ENCODE measurements around the gene CELF4.

CELF4 gene

GRCh38 chr18:37441821-37442220, 123.8 kb downstream of the CELF4 start:
- Histone ChIP-seq H3K4me1 (ENCODE audit: insufficient read depth, low read length) (peaks cover 13% of the 10 kb centered on the region; the same call in 1 of the 2 replicates), H3K9me3 (ENCODE audit: control insufficient read depth, insufficient read depth, low read length) (no peaks in the 10 kb centered on the region), H3K9ac (ENCODE audit: low read depth, low read length) (no peak overlapping the region), H3K36me3 (ENCODE audit: insufficient read depth, low read length) (no peaks in the 10 kb centered on the region)

- Histone ChIP-seq H3K9ac (ENCODE audit: low read depth, low read length) (no peak overlapping the region), H3K4me1 (ENCODE audit: insufficient read depth, low read length) (peaks cover 18% of the 10 kb centered on the region; the same call in 1 of the 2 replicates), H3K9me3 (ENCODE audit: control insufficient read depth, insufficient read depth, low read length) (no peaks in the 10 kb centered on the region), H3K36me3 (ENCODE audit: insufficient read depth, low read length) (no peaks in the 10 kb centered on the region)
Measured at GRCh38 chr18:37440206-37440605, 125.4 kb downstream of the CELF4 start.

GRCh38 chr18:37438417-37439180, 127.0 kb downstream of the CELF4 start:
- H3K36me3 ChIP-seq (ENCODE audit: insufficient read depth, low read length) = no peaks in the 10 kb centered on the region
- H3K9ac ChIP-seq (ENCODE audit: low read depth, low read length) = no peak overlapping the region
- H3K9me3 ChIP-seq (ENCODE audit: control insufficient read depth, insufficient read depth, low read length) = no peaks in the 10 kb centered on the region
- peaks cover 13% of the 10 kb centered on the region; the same call in 1 of the 2 replicates for H3K4me1 ChIP-seq (ENCODE audit: insufficient read depth, low read length)

- Histone ChIP-seq H3K36me3 (ENCODE audit: insufficient read depth, low read length) (no peaks in the 10 kb centered on the region), H3K9me3 (ENCODE audit: control insufficient read depth, insufficient read depth, low read length) (no peaks in the 10 kb centered on the region), H3K4me1 (ENCODE audit: insufficient read depth, low read length) (peaks cover 7% of the 10 kb centered on the region; the same call in 1 of the 2 replicates), H3K9ac (ENCODE audit: low read depth, low read length) (no peak overlapping the region)
Measured at GRCh38 chr18:37435996-37436395, 129.6 kb downstream of the CELF4 start.

GRCh38 chr18:37435150-37435867, 130.3 kb downstream of the CELF4 start:
- H3K9me3 ChIP-seq (ENCODE audit: control insufficient read depth, insufficient read depth, low read length) = no peaks in the 10 kb centered on the region
- no peaks in the 10 kb centered on the region for H3K36me3 ChIP-seq (ENCODE audit: insufficient read depth, low read length)
- H3K9ac ChIP-seq (ENCODE audit: low read depth, low read length) = no peak overlapping the region
- H3K4me1 ChIP-seq (ENCODE audit: insufficient read depth, low read length) = peaks cover 11% of the 10 kb centered on the region; the same call in 1 of the 2 replicates

DNA sequence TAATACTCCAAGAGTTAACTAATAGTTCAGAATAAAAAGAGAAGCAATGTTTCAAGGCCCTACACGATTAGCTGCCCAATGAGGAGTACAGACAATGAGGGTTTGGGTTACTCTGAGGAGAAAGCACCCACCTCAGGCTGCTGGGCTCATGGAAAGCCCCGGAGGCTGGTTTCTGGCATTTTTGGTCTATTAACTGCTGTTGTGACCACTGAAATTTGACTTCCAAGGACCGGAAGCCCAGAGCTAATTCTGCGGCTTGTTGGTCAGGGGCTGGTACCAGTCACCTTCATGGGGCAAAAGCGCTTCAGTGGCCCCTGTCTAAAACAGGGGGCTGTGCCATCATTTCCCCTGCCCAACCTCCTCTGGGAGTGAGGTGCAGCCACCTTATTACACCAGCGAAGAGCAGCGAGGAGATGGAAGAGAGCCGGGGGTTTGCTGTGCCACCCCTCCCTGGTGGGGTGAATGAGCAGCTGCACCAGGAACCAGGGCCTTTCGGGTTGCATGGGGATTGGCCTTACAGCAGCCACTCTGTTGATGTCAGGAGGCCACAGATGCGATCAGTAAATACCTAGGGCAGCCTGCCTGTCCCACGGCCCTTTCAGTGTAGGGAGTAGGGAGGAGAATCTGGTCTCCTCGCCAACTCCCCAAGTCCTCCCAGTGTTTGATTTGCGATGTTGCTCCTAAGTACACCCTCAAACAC, 131.3 kb downstream of the CELF4 start:
- Histone ChIP-seq H3K9me3 (ENCODE audit: control insufficient read depth, insufficient read depth, low read length) (no peaks in the 10 kb centered on the region), H3K4me1 (ENCODE audit: insufficient read depth, low read length) (peaks cover 16% of the 10 kb centered on the region; the same call in 1 of the 2 replicates), H3K9ac (ENCODE audit: low read depth, low read length) (no peak overlapping the region), H3K36me3 (ENCODE audit: insufficient read depth, low read length) (no peaks in the 10 kb centered on the region)

- H3K4me1 ChIP-seq (ENCODE audit: insufficient read depth, low read length) = peaks cover 19% of the 10 kb centered on the region; the same call in 1 of the 2 replicates
- H3K36me3 ChIP-seq (ENCODE audit: insufficient read depth, low read length) = no peaks in the 10 kb centered on the region
- no peak overlapping the region for H3K9ac ChIP-seq (ENCODE audit: low read depth, low read length)
- H3K9me3 ChIP-seq (ENCODE audit: control insufficient read depth, insufficient read depth, low read length) = no peaks in the 10 kb centered on the region
Measured at GRCh38 chr18:37432436-37433195, 133.0 kb downstream of the CELF4 start.

DNA sequence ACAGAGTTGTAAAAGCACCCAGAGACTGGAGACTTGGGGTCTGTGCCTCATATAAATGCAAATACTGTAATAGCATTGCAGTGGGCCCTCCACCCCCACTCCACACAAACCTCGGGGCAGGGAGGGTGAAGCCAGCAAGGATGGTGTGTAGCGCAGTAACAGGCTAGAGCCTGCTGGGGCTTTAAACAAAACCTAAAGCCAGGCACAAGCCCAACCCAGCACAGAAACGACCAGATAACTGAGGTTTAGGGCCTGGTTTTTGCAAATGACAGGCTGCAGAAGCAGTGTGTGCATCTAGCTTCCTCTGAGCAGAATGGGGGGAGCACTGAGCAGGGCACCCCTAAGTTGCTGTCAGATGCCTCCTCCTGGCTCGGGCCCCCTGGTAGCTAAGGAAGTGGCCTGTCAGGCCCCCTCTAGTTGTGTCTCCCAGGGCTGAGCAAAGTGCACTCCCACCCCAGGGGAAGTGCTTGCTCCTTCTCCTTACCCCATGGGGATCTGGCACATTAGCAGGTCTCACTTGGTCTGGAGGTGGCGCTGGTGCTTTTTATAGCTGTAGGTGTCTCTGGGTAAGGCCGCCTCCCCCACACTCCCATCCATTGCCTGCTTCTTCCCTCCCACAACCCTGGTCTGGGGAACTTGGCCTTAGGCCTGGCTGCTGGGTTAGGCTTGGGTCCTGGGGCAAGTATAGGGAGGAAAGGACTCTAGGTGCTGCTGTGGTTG, 135.1 kb downstream of the CELF4 start:
- no peak overlapping the region for H3K9ac ChIP-seq (ENCODE audit: low read depth, low read length)
- H3K4me1 ChIP-seq (ENCODE audit: insufficient read depth, low read length) = peaks cover 12% of the 10 kb centered on the region; the same call in 1 of the 2 replicates

DNA sequence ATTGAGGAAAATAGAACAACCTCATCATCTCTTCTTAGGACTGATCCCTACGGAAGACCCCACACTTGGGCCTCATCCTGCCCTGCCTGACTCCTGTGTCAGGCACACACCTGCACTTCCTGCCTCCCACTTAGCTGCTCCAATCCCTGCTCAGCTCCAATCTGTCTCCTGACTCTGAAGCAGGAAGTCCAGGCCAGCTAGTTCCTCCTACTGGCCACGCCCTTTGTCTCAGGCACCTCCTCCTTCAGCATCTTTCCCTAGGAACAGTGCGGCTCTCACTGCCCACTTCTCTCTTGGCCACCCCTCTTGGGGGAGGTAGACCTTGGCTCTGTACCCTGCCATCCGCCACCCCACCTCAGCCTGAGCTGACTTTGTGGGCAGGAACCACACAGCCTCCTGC, 135.8 kb downstream of the CELF4 start:
- no peak overlapping the region for H3K9ac ChIP-seq (ENCODE audit: low read depth, low read length)
- no peaks in the 10 kb centered on the region for H3K36me3 ChIP-seq (ENCODE audit: insufficient read depth, low read length)
- H3K4me1 ChIP-seq (ENCODE audit: insufficient read depth, low read length) = peaks cover 11% of the 10 kb centered on the region; the same call in 1 of the 2 replicates
- H3K9me3 ChIP-seq (ENCODE audit: control insufficient read depth, insufficient read depth, low read length) = no peaks in the 10 kb centered on the region

More for the DNA sequence above, 135.1 kb downstream of the CELF4 start:
- H3K9me3 ChIP-seq (ENCODE audit: control insufficient read depth, insufficient read depth, low read length) = no peaks in the 10 kb centered on the region
- H3K36me3 ChIP-seq (ENCODE audit: insufficient read depth, low read length) = no peaks in the 10 kb centered on the region

- no peaks in the 10 kb centered on the region for H3K36me3 ChIP-seq (ENCODE audit: insufficient read depth, low read length)
- peaks cover 11% of the 10 kb centered on the region; the same call in 1 of the 2 replicates for H3K4me1 ChIP-seq (ENCODE audit: insufficient read depth, low read length)
- H3K9me3 ChIP-seq (ENCODE audit: control insufficient read depth, insufficient read depth, low read length) = no peaks in the 10 kb centered on the region
- no peak overlapping the region for H3K9ac ChIP-seq (ENCODE audit: low read depth, low read length)
Measured at GRCh38 chr18:37428288-37428974, 137.2 kb downstream of the CELF4 start.

- Histone ChIP-seq H3K36me3 (ENCODE audit: insufficient read depth, low read length) (no peaks in the 10 kb centered on the region), H3K9me3 (ENCODE audit: control insufficient read depth, insufficient read depth, low read length) (no peaks in the 10 kb centered on the region), H3K9ac (ENCODE audit: low read depth, low read length) (no peak overlapping the region), H3K4me1 (ENCODE audit: insufficient read depth, low read length) (peaks cover 18% of the 10 kb centered on the region; the same call in 1 of the 2 replicates)
Measured at GRCh38 chr18:37426586-37426985, 139.0 kb downstream of the CELF4 start.

DNA sequence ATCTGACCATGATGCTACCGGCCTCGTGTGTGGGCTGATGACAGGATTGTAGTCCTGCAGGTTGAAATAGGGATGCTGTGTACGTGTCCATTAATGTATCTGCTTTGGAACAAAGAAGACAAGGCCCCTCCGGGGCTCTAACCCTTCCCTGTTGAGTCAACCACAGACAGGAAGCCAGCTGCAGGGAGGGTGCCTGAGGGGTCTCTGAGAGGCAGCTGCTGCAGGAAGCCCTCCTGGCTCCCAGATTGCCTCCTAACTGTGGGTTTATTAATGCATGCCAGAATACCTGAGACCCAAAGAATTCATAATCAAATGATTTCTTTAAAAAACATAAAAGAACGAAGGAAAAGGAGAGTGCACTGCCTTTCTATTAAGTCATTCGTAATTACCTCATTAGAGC, 140.4 kb downstream of the CELF4 start:
- H3K4me1 ChIP-seq (ENCODE audit: insufficient read depth, low read length) = peaks cover 14% of the 10 kb centered on the region; the same call in 1 of the 2 replicates
- no peak overlapping the region for H3K9ac ChIP-seq (ENCODE audit: low read depth, low read length)
- no peaks in the 10 kb centered on the region for H3K36me3 ChIP-seq (ENCODE audit: insufficient read depth, low read length)
- no peaks in the 10 kb centered on the region for H3K9me3 ChIP-seq (ENCODE audit: control insufficient read depth, insufficient read depth, low read length)

DNA sequence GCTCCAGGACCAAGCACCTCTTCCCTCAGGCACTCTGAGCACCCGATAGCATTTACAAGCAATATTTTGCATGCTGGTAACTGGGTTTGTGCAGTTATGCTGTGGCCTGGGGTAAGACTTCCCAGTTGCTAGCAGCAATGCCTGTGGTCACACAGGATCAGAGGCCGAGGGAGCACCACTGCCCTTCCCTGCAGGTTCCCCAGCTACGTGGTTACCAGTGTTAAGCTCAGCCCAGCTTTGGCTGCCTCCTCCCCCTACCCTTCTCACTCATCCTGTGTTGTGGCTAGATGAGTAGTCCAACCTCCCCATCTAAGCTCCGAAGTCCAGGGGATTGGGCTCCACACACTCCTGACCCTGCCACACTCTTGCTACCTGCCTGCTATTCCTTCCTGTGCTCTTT, 141.1 kb downstream of the CELF4 start:
- Histone ChIP-seq H3K36me3 (ENCODE audit: insufficient read depth, low read length) (no peaks in the 10 kb centered on the region), H3K4me1 (ENCODE audit: insufficient read depth, low read length) (peaks cover 10% of the 10 kb centered on the region; the same call in 1 of the 2 replicates), H3K9ac (ENCODE audit: low read depth, low read length) (no peak overlapping the region), H3K9me3 (ENCODE audit: control insufficient read depth, insufficient read depth, low read length) (no peaks in the 10 kb centered on the region)
